NCI-H187 treated with DMSO at 0.1 percent for 48 hours (cell line): ENCODE measurements around the gene RAB26.

ENCODE experiments used
- DNase-seq: peaks from one replicate; lab custom pipeline; 2025; lab: John Stamatoyannopoulos, UW

The RAB26 gene

GRCh38 chr16:2178321-2179106, 30.1 kb downstream of the RAB26 start:
- no peak for DNase-seq

GRCh38 chr16:2179107-2179501, 30.7 kb downstream of the RAB26 start:
- DNase-seq: no peak

- DNase-seq: no peak
Measured at GRCh38 chr16:2179576-2179975, 31.2 kb downstream of the RAB26 start.

- DNase-seq: no peak
Measured at GRCh38 chr16:2180461-2180860, 32.0 kb downstream of the RAB26 start.

- no peak for DNase-seq
Measured at GRCh38 chr16:2180962-2181923, 32.8 kb downstream of the RAB26 start.

GRCh38 chr16:2181952-2182351, 33.5 kb downstream of the RAB26 start:
- no peak for DNase-seq

GRCh38 chr16:2183671-2184070, 35.2 kb downstream of the RAB26 start:
- DNase-seq: no peak

GRCh38 chr16:2184346-2184745, 35.9 kb downstream of the RAB26 start:
- no peak for DNase-seq

GRCh38 chr16:2184962-2185361, 36.5 kb downstream of the RAB26 start:
- DNase-seq: no peak

- DNase-seq: no peak
Measured at GRCh38 chr16:2186064-2186463, 37.6 kb downstream of the RAB26 start.

- no peak for DNase-seq
Measured at GRCh38 chr16:2186505-2186904, 38.1 kb downstream of the RAB26 start.

GRCh38 chr16:2187212-2187611, 38.8 kb downstream of the RAB26 start:
- DNase-seq: no peak

GRCh38 chr16:2188395-2188794, 40.0 kb downstream of the RAB26 start:
- DNase-seq: no peak

- no peak for DNase-seq
Measured at GRCh38 chr16:2189252-2189893, 40.9 kb downstream of the RAB26 start.

- no peak for DNase-seq
Measured at GRCh38 chr16:2190002-2190658, 41.7 kb downstream of the RAB26 start.

- no peak for DNase-seq
Measured at GRCh38 chr16:2190659-2191445, 42.4 kb downstream of the RAB26 start.

- no peak for DNase-seq
Measured at GRCh38 chr16:2191446-2191706, 43.0 kb downstream of the RAB26 start.

- no peak for DNase-seq
Measured at GRCh38 chr16:2194166-2194834, 45.9 kb downstream of the RAB26 start.

- peak; percentile 67 for DNase-seq
Measured at GRCh38 chr16:2194852-2195321, 46.5 kb downstream of the RAB26 start.

- DNase-seq: no peak
Measured at GRCh38 chr16:2195322-2196161, 47.1 kb downstream of the RAB26 start.
